HG02759 (cell line): Measurements from ENCODE around the gene PPP4R4.
"Not testable (repeated sequence)": the region's sequence is repeated elsewhere in the genome, so short reads cannot be mapped to it uniquely, and the experiment has no call there.

Source experiments
- ATAC-seq: cut with Tn5 transposase; IDR thresholded peaks from one replicate; pipeline ENCODE4 v1.9.1; 2021; ENCODE audit warnings: mild to moderate bottlenecking, moderate library complexity; ENCODE audit not compliant: unreplicated experiment

PPP4R4 gene

GRCh38 chr14:94144765-94145164, 29.4 kb upstream of the PPP4R4 start:
- no peak for ATAC-seq

DNA sequence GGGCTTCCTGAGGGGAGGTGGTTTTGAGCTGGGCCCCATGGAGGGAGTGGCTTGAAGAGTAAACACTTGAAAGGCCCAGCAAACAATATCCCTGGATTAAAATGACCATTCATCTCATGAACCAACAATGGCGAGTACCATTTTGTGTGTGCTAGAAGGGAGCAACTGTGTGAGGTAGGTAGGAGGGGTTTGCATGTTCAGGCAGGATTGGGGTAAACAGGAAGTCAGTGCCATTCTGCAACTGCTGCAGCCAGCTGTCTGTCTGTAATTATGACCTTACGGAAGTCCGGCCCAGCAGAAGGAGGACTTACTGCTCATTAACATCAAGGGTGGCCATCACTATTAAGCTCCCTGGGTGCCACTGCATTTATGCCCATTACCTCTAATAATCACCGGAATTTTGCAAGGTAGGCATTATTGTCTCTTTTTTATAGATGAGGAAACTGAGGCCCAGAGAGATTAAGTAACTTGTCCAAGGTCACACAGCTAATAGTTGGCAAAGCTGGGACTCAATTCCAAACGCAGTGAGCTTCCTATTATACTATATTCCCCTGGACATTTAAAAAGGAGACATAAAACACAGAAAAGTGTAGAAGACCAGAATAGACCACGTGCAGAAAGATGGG, 28.1 kb upstream of the PPP4R4 start:
- no peak for ATAC-seq

DNA sequence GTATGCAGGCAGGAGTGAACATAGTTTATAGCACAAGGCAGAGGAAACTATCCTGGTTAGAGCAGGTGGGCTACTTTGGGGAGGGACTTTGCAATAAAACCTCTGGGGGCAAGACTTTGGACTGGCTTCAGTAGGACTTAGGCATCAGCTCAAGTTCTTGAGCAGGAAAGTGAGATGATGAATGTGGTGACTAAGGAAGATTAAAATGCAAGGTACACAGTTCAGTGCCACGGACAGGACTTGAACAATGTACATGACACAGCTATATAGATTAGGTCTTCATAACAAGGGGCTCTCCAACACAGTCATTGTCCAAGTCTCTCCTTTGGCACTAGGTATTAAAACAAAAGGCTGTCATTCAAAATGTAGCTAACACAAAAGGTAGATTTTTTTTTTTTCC, 21.4 kb upstream of the PPP4R4 start:
- no peak for ATAC-seq

- no peak for ATAC-seq
These were observed 20.3 kb upstream of the PPP4R4 start for GRCh38 chr14:94153750-94154342.

GRCh38 chr14:94156143-94156542, 18.0 kb upstream of the PPP4R4 start:
- not testable (repeated sequence) for ATAC-seq

GRCh38 chr14:94157197-94157596, 16.9 kb upstream of the PPP4R4 start:
- no peak for ATAC-seq

DNA sequence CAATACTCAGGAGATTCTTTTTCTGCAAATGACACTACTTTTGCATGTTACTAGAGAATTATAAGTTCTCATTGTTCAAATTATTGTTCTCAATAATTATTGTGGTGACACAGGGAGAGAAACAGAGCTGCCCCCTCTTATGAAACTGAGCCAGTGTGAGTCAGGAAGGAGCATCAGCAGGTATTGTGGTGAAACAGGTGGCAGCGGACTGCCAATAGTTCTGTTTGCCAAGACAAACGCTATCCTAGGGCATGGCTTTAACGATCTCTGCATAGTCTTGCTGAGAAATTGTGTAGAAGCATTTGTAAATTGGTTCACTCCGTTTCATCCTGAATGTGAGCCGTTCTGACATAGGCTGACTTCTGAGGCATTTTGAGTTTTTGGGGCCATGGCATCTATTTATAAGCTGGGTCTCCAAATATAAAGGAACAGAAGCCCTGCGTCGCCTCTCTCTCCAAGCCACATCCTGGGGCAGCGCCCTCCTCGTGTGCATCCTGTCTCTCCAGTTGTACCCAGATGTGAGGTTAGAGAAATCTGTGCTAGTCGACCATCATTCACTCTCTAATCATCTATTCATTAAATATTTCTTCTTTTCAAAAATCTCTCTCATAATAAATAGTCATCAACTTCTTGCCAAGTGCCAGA, 15.8 kb upstream of the PPP4R4 start:
- no peak for ATAC-seq

DNA sequence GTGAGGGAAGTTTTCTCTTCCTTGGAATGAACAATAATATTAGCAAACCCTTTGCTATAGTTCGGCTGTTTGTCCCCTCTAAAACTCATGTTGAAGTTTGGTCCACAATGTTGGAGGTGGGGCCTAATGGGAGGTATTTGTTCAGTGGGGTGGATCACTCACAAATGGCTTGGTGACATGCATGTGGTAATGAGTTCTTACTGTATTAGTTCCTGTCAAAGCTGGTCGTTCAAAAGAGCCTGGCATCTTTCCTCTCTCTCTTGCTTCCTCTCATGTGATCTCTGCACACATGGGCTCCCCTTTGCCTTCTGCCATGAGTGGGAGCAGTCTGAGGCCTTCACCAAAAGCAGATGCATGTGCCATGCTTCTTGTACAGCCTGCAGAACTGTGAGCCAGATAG, 13.1 kb upstream of the PPP4R4 start:
- ATAC-seq, result no peak

GRCh38 chr14:94161981-94162380, 12.1 kb upstream of the PPP4R4 start:
- ATAC-seq, result no peak

DNA sequence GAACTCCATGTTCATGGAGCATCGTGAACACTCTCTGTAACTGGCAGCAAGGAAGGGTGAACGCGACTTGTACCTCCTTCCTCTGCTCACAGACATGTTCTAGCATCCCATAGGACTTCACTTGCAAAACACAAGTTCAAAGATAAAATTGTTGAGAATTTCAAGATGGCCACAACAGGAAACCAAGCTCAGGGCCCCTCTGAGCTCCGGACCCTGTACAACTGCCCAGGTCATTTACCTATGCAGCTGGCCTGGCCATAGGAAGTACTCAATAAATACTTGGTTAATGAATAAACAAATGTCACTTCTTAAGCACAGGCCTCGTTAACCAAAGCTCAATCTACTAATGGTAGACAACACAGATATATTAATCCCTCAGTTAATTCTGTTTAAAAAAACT, 11.7 kb upstream of the PPP4R4 start:
- no peak for ATAC-seq

- no peak for ATAC-seq
These were observed 10.3 kb upstream of the PPP4R4 start for GRCh38 chr14:94163796-94164195.

DNA sequence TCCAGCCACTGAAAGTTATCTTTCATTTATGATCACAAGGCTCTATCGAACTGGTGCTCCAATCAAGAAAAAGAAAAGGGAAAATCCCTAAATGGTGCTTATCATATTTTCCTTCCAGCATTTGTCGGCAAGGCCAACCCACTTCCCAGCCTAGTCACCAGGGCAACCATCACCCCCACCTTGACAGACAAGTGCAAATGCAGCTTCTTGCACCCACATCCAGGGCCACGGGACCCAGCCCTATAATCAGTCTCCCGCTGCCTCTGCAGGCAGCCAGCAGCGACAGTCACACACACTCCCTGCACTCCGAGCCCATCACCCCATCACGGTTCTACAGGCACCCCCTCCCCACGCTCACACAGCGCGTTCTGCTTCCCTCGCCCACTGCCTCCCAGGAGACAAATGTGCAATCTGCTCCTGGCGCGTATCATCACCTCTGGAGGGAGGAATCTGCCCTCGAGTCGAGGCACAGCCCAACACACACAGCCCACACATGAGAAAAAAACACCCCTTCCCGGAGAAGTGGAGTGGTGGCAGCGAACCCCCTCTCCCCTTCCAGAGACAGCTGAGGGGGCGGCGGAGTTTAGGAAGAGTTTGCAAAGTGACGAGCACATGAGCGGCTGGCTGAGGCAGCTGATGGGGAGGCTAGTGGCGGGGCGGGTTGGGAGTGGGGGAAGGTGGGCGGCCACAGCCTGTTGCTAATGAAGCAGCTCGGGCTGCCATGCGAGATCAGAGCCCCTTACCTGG, 9.3 kb upstream of the PPP4R4 start:
- ATAC-seq, result no peak

DNA sequence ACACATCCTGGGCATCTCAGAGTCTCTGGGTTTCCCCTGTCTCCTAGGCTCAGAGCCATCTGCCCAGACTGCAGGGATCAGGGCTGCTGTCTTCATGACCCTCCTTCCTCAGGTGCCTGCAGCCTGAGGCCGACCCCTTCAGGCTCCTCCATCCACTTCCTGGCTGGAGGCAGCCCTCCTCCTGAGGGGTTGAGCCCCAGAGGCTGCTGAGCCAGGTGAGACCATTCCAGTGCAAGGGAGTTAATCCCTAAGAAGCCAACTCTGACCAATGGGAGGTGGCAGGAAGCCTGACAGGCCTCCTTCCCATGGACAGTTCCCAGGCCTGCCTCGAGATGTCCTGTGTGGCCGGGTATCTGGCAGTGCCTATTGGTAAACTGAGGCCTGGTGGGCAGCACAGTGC, 8.4 kb upstream of the PPP4R4 start:
- ATAC-seq, result no peak

DNA sequence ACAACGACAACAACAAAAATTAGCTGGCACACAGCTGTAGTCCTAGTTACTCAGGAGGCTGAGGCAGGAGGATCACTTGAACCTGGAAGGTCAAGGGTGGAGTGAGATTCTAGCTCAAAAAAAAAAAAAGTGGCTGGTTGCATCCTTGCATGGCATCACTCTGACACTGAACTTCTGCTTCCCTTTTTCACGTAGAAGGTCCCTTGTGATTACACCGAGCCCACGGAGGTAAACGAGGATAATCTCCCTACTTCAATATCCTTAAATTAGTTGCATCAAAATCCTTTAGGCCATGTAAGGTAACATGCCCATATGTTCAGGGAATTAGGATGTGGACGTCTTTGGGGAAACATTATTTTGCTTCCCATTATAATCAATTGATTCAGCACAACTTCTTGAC, 4.0 kb upstream of the PPP4R4 start:
- no peak for ATAC-seq

DNA sequence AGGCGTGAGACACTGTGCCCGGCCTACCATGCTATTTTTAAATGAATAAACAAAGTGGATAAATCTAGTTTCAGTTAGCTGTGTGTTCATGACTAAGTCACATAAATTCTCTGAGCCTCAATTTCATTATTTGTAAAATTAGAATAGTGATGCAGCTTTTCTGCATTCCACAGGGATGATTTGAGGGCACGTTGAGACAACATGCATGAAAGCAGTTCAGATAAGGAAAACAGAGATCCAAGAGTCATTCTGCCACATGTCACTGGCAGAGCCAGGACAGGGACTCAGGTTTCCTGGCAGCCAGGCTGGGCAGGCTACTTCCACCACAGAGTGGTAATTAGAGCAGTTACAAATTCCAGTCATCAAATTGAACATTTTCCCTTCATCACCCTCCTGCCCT, 2.9 kb upstream of the PPP4R4 start:
- no peak for ATAC-seq

- ATAC-seq, result no peak
These were observed 1.6 kb upstream of the PPP4R4 start for GRCh38 chr14:94172545-94172944.

- ATAC-seq, result no peak
These were observed 644 bp upstream of the PPP4R4 start for GRCh38 chr14:94173471-94173884.

- no peak for ATAC-seq
These were observed 485 bp downstream of the PPP4R4 start for GRCh38 chr14:94174604-94175010.

DNA sequence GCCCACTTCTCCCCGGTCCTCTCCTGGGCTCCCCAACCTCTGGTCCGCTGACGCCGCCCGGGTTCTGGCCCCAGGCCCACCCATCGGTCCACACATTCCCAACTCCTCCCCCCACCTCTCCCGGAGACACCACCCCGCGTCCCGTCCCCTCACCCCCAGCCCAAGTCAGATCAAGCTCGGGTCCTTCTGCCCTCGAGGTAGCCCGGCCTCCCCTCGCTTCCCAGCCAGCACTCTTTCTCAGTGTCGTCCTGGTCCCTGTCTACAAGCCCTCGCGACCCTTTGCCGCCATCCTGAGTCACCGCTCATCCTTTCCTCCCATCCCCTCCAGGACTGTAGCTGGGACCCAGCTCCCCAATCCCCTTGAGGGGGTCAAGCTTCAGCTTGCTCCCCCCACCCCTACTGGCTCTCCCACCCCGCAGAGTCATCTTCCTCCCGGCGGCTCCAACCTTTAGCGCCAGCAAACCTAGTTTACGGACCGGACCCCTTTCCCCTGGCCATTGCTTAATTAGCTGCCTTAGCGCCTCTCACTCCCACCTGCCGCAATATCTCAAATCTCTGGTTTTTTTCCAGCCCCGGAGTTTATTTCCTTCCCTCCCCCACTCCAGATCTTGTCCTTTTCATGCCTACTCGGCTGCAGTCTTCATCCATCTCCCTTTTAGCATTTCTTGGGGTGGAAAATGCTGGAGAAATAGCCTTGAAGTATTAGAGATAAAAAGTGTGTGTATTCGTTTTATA, 1.1 kb downstream of the PPP4R4 start:
- ATAC-seq, result no peak

GRCh38 chr14:94175747-94176146, 1.6 kb downstream of the PPP4R4 start:
- ATAC-seq, result no peak

GRCh38 chr14:94176808-94177207, 2.7 kb downstream of the PPP4R4 start:
- ATAC-seq, result no peak
